Panc1 (cell line): ENCODE data around the gene KRT86. TPM values are rescaled to one million over a fixed set of nuclear protein-coding genes. Genes with fewer than 3 reads are reported as not detected.

Experiments used
- ATAC-seq: fragments of 200-7000 bp; cut with Tn5 transposase; 2 replicates; pipeline ENCODE4 v1.9.1; 2020; ENCODE audit warnings: mild to moderate bottlenecking, moderate library complexity
- BruUV-seq: library from RNA; stranded (reverse); fragments of 400-500 nt; replicated peaks from 2 replicates; lab custom pipeline; 2021; lab: Mats Ljungman, UMichigan
- CTCF ChIA-PET: fragments of 300-600 bp; sonication (Branson Sonifier 250); formaldehyde crosslinking; loops from one replicate; lab custom pipeline; 2022; ENCODE audit warnings: antibody characterized with exemption; lab: Charles Lee
- POLR2A ChIA-PET: fragments of 300-600 bp; sonication (Branson Sonifier 250); formaldehyde crosslinking; loops from one replicate; lab custom pipeline; 2022; ENCODE audit warnings: antibody characterized with exemption; lab: Charles Lee
- DNase-seq: peaks from one replicate; pipeline ENCODE4 v3.0.0-alpha.2; 2010; ENCODE audit warnings: low read depth, low spot score
- H3K27ac ChIP-seq: 2 replicates; pipeline ENCODE4 v1.5.1; 2011; ENCODE audit warnings: mild to moderate bottlenecking, low read length, inconsistent platforms
- H3K27me3 ChIP-seq: fragments of 200-500 bp; sonication (Bioruptor generic); 2 replicates; pipeline ENCODE4 v1.6.0; 2014; ENCODE audit warnings: low read length, inconsistent platforms; ENCODE audit not compliant: control insufficient read depth, insufficient read depth
- H3K36me3 ChIP-seq: fragments of 200-500 bp; sonication (Bioruptor generic); 2 replicates; pipeline ENCODE4 v1.5.1; 2014; ENCODE audit warnings: inconsistent platforms, mild to moderate bottlenecking, low read length, moderate library complexity; ENCODE audit not compliant: control insufficient read depth, insufficient read depth
- H3K4me1 ChIP-seq: 2 replicates; pipeline ENCODE4 v1.5.1; 2011; ENCODE audit warnings: inconsistent platforms, mild to moderate bottlenecking, low read length, moderate library complexity; ENCODE audit not compliant: control insufficient read depth, insufficient read depth
- H3K4me3 ChIP-seq, 2 experiments: 2 replicates each; pipeline ENCODE4 v1.5.1; 2011 to 2012; ENCODE audit warnings: low read depth in 2 of 2, low read length in 2 of 2, mild to moderate bottlenecking in 2 of 2, inconsistent platforms in 1 of 2, moderate library complexity in 1 of 2
- H3K9me3 ChIP-seq: fragments of 200-500 bp; sonication (Bioruptor generic); 2 replicates; pipeline ENCODE4 v1.5.1; 2014; ENCODE audit warnings: low read depth, mild to moderate bottlenecking, inconsistent platforms, low read length, moderate library complexity; ENCODE audit not compliant: control insufficient read depth, insufficient read depth
- CTCF ChIP-seq: fragments of 450-650 bp; IDR thresholded peaks from 2 replicates; pipeline ENCODE4 v1.5.1; 2017; ENCODE audit warnings: mild to moderate bottlenecking
- POLR2AphosphoS5 ChIP-seq: IDR thresholded peaks from 2 replicates; pipeline ENCODE4 v1.6.1; 2012; ENCODE audit warnings: mild to moderate bottlenecking, low read depth, low read length, moderate library complexity
- REST ChIP-seq, 2 experiments: IDR thresholded peaks; 2 replicates each; pipeline ENCODE4 v1.6.1; 2011 to 2012; ENCODE audit warnings: low read depth in 2 of 2, control low read depth in 1 of 2, low read length in 1 of 2, mild to moderate bottlenecking in 1 of 2, moderate library complexity in 1 of 2; ENCODE audit not compliant: insufficient read depth in 1 of 2
- SIN3A ChIP-seq: IDR thresholded peaks from 2 replicates; pipeline ENCODE4 v1.6.1; 2012; ENCODE audit warnings: low read depth, mild to moderate bottlenecking, low read length, moderate library complexity, borderline replicate concordance; ENCODE audit not compliant: insufficient read depth
- TCF7L2 ChIP-seq: IDR thresholded peaks from 2 replicates; pipeline ENCODE4 v1.6.1; 2011; ENCODE audit warnings: mild to moderate bottlenecking, low read depth, low read length, inconsistent platforms
- in situ Hi-C: cut with HindIII; loops from 2 replicates; pipeline ENCODE4 v1.10.0; 2016; ENCODE audit warnings: low sequenced_read_pairs, low pct_unique_long_range_greater_than_20kb
- intact Hi-C: fragments of 100-400 bp; cut with micrococcal nuclease; formaldehyde crosslinking; loops from one replicate; pipeline ENCODE4 v1.10.0; 2022; ENCODE audit not compliant: unreplicated experiment
- total RNA-seq: library from RNA; stranded (reverse); gene quantifications from one replicate; pipeline ENCODE4 v1.2.1, GENCODE V29; 2021; ENCODE audit not compliant: unreplicated experiment

KRT86 gene
- total RNA-seq, 1 experiment from 2014 or later, result 1.1 TPM

- H3K36me3 ChIP-seq, result no peaks in the 10 kb centered on the region
- POLR2A ChIA-PET, result no interaction called here
- H3K27ac ChIP-seq, result no peak overlapping the region
- intact Hi-C loops, result no loop called here
- no peaks in the 10 kb centered on the region for H3K4me1 ChIP-seq
- DNase-seq, result no peak
- TF ChIP-seq REST (IDR thresholded peaks at IDR 0.05; ENCODE audit: insufficient read depth in 1 of 2, low read depth in 2 of 2, low read length in 1 of 2) (no peak), CTCF (no peak), TCF7L2 (no peak), POLR2AphosphoS5 (no peak), SIN3A (no peak)
- H3K27me3 ChIP-seq, result no peaks in the 10 kb centered on the region
- H3K9me3 ChIP-seq, result no peaks in the 10 kb centered on the region
- in situ Hi-C loops, result no loop called here
- no peak for ATAC-seq
- BruUV-seq, result no TSS peak
- no peak overlapping the region for H3K4me3 ChIP-seq
- CTCF ChIA-PET, result interaction anchor here (1.0 kb wide), 1 partner anchor 79 kb away, joined by 3 read pairs; no protein-coding TSS in a partner anchor
Measured at GRCh38 chr12:52316701-52317100, 42.3 kb downstream of the KRT86 start.

DNA sequence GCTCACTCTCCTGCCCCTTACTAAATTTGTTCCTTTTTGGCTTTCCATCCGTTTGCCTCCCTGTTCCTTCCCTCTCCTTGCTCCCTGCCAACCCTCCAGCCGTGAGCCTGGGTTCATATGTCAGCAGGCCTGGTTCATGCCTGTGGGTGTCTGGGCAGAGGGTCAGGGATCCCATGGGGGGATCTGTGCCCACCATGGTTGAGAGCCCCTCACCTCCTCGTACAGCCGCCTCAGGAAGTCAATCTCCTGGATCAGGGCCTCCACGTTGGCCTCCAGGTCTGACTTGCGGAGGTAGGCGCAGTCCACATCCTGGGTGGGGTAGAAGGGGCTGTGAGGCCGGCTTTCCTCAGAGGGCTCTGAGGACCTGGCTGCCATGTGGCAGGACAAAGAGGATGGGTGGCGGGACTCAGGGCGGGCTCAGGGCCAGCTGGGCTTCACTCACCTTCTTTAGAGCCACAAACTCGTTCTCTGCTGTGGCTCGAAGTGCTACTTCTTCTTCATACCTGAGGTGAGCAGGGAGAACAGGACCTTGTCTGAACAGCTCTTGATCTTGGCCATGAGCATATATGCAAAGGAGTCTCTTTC, 43.1 kb downstream of the KRT86 start:
- H3K27ac ChIP-seq, result no peak overlapping the region
- CTCF ChIA-PET, result interaction anchor here (0.8 kb wide), 1 partner anchor 553 kb away, joined by 3 read pairs; no protein-coding TSS in a partner anchor
- in situ Hi-C loops (no loop called here), intact Hi-C loops (no loop called here)
- ATAC-seq (no peak), DNase-seq (no peak)
- no peak for TF ChIP-seq SIN3A
- no peaks in the 10 kb centered on the region for H3K4me1 ChIP-seq
- BruUV-seq, result no TSS peak
- no peaks in the 10 kb centered on the region for H3K27me3 ChIP-seq
- POLR2A ChIA-PET, result interaction anchor here (0.5 kb wide), 1 partner anchor 677 kb away, joined by 5 read pairs; no protein-coding TSS in a partner anchor
- no peak overlapping the region for H3K4me3 ChIP-seq
- no peaks in the 10 kb centered on the region for H3K9me3 ChIP-seq
- no peaks in the 10 kb centered on the region for H3K36me3 ChIP-seq
